ELF-1 (cell line): ENCODE data around the gene DOCK6.

ENCODE experiments used
- DNase-seq: peaks from one replicate; pipeline ENCODE4 v3.0.0-alpha.2; 2016; ENCODE audit warnings: low read depth, low spot score

DOCK6 gene

DNA sequence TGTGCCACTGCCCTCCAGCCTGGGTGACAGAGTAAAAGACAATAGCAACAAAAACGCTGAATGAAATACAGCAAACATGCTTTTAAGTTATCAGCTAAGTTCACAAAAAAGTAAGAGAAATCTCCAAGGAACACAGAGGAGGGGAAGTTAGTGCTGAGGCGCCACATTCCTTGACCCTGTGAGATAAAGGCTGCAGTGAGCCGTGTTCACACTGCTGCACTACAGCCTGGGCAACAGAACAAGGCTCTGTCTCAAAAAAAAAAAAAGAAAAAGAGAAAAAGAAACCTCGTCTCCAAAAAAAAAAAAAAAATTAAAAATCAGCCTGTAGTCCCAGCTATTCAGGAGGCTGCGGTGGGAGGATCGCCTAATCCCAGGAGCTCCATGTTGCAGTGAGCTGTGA, 16.3 kb upstream of the DOCK6 start:
- no peak for DNase-seq

DNA sequence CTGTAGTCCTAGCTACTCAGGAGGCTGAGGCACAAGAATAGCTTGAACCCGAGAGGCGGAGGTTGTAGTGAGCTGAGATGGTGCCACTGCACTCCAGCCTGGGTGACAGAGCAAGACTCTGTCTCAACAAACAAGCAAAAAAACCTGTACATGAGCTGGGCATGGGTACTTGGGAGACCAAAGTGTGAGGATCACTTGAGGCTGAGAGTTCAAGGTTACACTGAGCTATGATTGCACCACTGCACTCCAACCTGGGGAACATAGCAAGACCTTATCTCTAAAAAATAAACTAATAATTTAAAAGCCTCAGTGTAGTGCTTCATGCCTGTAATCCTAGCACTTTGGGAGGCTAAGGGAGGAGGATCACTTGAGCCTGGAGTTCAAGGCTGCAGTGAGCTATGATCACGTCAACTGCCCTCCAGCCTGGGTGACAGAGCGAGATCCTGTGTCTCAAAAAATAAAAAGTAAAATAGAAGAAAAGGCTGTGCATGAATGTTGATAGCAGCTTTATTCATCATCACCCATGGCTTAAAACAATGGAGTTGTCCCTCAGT, 12.3 kb upstream of the DOCK6 start:
- DNase-seq, result no peak

GRCh38 chr19:11273989-11274388, 11.7 kb upstream of the DOCK6 start:
- no peak for DNase-seq

DNA sequence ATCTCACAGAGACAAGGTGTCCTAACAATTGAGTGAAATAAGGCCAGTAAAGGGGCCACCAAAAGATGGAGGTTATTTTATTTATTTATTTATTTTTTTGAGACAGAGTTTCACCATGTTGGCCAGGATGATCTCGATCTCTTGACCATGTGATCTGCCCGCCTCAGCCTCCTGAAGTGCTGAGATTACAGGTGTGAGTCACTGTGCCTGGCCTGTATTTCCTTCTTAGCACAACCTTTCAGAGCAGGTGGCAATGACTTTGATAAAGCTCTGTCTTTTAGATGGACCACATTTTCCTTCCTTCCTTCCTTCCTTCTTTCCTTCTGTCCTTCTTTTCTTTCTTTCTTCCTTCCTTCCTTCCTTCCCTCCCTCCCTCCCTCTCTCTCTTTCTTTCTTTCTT, 11.0 kb upstream of the DOCK6 start:
- DNase-seq, result no peak

DNA sequence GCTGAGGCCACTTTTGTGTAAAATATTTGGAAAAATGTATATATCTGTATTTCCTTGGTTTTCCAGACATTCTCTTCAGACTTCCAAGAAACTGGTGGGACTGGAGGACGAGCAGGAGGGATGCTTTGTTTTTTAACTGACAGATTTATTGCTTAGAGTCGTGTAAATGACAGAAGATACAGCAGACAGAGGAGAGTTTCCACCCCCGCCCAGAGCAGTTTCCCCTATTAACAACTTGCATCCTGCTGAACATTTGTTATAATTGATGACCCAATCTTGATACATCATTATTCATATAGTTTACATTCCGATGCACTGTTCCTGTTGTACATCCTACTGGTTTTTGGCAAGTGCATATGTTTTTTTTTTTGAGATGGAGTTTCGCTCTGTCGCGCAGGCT, 7.1 kb upstream of the DOCK6 start:
- DNase-seq, result no peak

DNA sequence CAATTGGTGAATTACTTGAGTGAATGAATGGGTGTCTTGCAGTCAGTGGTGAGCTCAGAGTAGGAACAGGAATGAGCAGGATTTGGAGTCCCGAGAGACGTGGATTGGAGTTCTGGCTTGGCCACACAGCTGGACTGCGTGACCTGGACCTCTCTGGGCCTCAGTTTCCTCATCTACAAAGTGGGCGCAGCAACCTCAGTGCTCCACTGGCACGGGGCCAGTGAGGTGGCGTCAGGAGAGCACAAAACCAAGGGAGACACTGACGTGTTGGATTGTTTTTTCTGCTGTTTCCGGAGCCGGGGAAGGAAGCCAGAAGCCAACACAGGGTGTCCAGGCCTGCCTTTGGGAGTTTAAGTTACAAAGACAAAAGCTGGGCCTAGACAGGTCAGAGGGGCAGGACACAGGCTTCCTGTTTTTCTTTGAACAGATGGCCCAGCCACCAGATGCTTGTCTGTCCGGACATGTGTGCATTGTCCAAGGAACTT, 6.5 kb upstream of the DOCK6 start:
- DNase-seq, result no peak

DNA sequence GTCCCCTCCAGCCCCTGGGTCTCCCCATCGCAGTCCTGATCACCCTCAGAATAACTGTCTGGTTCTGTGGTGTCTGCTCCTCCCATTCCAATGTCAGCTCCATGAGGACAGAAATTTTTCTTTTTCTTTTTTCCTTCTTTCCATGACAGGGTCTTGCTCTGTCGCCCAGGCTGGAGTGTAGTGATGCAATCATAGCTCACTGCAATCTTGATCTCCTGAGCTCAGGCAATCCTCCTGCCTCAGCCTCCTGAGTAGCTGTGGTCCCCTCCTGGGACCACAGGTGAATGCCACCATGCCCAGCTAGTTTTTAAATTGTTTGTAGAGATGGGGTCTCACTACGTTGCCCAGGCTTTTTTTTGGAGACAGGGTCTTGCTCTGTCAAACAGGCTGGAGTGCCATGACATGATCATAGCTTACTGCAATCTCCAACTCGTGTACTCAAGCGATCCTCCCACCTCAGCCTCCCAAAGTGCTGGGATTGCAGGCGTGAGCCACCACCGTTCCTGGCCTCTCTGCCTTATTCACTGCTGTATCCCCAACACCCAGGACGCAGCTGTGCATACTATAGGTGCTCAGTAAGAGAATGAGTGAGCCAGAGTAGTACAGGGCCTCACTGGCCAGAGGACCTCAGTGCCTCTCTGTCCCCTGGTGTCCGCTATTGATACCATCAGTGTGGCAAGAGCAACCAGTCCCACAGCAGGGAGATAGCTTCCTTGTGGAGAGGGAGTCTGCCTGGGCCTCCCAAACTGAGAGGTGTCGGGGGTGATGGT, 5.2 kb upstream of the DOCK6 start:
- no peak for DNase-seq

- no peak for DNase-seq
Measured at GRCh38 chr19:11265785-11266236, 3.5 kb upstream of the DOCK6 start.

- no peak for DNase-seq
Measured at GRCh38 chr19:11265177-11265784, 3.0 kb upstream of the DOCK6 start.

DNA sequence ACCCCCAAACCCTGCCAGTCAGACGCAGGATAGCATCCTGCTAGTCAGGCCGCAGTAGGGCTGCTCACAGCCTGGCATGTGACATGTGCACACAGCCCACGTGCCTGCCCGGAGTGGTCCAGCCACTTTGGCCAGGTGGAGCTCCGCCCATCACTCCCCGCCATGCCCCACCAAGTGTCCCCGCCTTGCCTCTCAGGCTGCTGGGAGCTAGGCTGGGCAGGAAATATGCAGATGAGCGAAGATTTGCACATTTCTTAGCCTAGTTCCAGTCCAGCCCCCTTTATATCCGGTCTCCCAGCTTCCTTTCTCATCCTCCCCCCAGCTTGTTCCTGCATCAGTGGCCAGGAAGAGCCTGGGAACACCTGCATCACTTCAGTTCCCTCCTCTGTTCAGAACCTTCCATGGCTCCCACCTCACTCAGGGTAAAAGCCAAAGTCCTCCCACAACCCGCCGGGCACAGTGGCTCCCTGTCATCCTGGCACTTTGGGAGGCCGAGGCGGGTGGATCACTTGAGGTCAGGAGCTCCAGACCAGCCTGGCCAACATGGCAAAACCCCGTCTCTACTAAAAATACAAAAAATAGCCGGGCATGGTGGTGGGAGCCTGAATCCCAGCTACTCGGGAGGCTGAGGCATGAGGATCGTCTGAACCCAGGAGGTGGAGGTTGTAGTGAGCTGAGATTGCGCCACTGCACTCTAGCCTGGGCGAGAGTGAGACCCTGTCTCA, 2.3 kb upstream of the DOCK6 start:
- peak; percentile 69 for DNase-seq

- no peak for DNase-seq
Measured at GRCh38 chr19:11263726-11264125, 1.4 kb upstream of the DOCK6 start.

DNA sequence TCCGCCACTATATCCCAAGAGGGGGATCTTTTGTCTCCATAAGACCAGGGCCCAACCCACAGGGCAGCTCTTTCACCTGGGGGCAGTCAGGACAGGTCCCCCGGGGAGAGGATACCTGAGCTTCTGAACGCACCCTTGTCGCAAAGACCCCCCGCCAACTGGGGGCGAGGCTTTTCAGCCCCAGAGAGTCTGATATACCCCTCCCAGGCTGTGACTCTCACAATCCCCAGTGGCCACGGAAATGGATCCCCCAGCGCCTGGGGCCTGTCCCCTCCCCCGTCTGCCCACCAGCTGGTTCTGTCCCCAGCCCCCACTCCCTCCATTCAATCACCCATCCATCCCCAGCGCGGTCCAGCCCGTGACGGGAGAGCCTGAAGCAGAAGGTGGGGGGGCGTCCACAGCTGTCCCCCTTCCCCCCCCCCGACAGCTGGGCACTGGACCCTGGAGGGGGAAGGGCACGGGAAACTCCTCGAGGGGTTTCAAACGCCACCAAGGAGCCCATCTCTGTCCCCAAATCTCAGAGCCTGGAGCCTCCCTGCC, 823 bp downstream of the DOCK6 start:
- peak; percentile 49 for DNase-seq

GRCh38 chr19:11260996-11261395, 1.3 kb downstream of the DOCK6 start:
- DNase-seq, result no peak

DNA sequence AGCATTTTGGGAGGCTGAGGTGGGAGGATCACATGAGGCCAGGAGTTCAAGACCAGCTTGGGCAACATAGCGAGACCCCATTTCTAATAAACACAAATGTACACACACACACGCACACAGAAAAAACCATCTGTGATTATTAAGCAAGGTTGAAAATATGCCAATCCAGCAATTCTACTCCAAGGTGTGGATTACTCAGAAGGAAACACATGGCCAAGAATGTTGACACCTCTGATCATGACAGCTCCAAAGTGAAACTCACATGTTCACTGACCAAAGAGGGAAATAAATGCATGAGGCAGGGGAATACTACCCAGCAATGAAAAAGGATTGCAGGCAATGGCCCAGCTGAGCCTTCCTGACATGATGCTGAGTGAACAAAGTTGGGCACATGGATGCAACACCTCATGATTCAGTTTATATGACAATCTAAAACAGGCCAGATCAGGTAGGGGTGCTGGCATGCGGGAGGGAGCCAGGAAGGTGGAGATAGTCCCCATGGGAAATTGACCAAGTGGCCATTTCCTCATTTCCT, 4.4 kb downstream of the DOCK6 start:
- DNase-seq, result no peak

DNA sequence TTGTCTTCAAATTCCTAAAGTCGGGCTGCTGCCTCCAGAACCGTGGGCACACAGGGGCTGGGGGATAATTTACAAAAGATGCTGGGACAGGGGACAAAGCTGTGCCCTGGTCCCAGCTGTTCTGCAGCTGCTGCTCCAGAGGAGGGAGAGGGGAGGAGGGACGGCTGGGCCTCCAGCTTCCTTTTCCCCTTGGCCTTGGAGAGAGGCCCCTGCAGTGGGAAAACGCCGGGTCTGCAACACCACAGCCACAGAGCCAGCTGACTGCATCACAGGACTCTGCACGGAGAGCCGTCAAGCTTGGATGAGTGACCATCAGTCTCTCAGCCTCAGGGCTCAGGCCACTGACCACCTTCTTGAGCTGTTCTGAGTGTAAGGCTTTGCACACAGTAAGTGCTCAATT, 6.1 kb downstream of the DOCK6 start:
- DNase-seq, result no peak

DNA sequence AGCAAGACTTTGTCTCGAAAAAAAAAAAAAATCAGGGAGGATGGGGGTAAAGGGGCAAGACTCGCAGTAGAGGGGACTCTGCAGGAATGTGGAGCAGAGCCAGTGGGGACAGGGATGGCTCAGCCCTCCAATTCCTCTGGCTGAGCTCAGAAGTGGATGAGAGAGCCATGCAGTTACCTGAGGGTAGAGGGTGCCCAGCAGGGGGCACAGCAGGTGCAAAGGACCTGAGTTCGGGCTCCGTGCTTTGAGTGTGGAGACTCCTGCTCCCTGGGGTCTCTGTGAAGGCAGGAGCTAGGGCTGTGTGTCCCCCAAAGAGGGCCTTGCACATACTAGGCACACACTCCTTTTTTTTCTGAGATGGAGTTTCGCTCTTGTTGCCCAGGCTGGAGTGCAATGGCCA, 7.7 kb downstream of the DOCK6 start:
- no peak for DNase-seq

DNA sequence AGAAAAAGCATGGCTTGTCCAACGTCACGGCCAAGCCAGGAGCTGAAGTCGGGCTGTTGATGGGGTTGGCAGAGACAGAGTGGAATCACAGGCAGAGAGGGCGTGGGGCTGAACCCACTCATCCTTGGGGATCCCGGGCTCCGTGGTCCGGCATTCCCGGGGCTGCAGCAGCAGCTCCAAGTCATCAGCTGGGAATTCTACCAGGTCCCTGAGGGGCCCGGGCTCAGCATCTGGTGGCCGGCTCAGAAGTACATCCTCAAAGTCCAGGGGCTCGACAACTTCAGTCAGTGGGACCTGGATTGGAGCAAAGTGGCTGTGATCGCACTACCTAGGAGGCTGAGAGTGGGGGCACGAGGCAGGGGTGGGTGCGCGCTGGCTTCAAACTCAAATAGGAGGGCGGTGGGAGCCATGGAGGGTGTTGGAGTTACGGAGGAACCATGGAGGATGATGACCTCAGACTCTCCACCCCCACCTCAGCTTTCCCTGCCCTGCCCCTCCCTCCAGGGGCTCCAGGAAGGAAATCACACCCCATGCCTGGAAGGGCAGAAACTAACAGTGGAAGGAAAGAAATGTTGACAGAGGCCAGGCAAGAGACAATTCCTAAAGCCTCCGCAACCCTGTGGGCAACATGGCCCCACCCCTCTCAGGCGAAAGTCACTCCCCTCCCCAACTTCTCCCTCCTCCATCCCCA, 9.5 kb downstream of the DOCK6 start:
- DNase-seq, result no peak

DNA sequence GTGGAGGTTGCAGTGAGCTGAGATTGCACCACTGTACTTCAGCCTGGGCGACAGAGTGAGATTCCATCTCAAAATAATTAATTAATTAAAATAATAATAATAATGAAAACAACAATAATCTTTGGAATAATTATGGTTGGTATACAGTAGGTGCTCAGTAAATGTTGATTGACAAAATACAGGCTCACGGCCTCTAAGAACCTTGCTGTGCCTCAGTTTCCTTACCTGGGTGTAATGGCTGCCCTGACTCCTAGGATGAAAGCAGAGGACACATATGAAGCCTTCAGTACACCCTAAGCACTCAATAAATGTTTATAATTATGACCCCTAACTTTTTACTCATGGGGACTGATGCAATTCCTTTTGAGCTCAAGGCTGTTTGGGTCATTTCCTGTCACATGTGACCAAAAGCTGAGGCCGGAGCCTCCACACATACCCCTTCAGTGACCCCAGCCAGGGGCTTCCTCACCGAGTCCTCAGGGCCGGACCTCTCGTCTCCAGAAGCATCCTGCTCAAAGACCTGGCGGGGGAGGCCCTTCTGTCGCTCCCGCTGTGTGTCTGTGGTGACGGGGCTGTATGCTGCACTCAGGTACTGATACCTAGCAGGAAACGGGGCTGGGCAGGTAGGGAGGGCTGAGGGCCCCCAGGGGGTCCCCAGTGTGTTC, 10.5 kb downstream of the DOCK6 start:
- DNase-seq, result no peak

DNA sequence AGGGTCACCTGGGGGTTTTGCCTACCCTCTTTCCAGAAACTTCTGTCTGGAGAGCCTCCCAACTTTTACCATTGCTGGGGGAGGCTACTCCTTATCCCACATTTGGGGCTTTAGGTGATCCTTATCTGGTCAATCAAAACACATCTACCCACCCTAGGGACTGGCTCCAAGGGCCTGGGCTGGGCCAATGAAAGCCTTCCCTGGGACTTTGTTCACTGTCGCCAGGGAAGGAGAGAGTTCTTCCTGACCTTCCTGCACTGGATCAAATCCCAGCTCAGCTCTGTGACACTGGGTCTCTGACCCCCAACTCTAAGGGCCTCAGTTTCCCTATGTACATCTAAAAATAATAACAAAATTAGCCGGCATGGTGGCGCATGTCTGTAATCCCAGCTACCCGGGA, 11.1 kb downstream of the DOCK6 start:
- DNase-seq, result no peak

- DNase-seq, result no peak
Measured at GRCh38 chr19:11248852-11249251, 13.5 kb downstream of the DOCK6 start.

GRCh38 chr19:11247934-11248333, 14.4 kb downstream of the DOCK6 start:
- DNase-seq, result no peak
